Spleen (tissue), 7 donors: ENCODE data around the gene TMED7.

ENCODE experiments used
- POLR2A ChIP-seq, 3 donors: fragments of 450-650 bp; IDR thresholded peaks; one replicate each; pipeline ENCODE4 v1.5.1; 2017; ENCODE audit warnings: antibody characterized with exemption in 3 of 3, mild to moderate bottlenecking in 1 of 3
- POLR2AphosphoS5 ChIP-seq, 3 donors: sonication (generic); formaldehyde crosslinking; IDR thresholded peaks; one replicate each; pipeline ENCODE4 v1.5.1; 2017; ENCODE audit warnings: antibody characterized with exemption in 3 of 3
- TF ChIP-seq, protein P1 (sequence below), 11 experiments: fragments of 200-600 bp in 7 of 11; fragments of 450-650 bp in 4 of 11; sonication (generic) in 4 of 11; IDR thresholded peaks in 8 of 11; conservative IDR thresholded peaks in 3 of 11; 1 replicate in 7 of 11; 2 replicates in 4 of 11; pipeline versions ENCODE4 v1.4.0 to v1.8.0; 2016 to 2021; ENCODE audit warnings: antibody characterized with exemption in 11 of 11, inconsistent platforms in 4 of 11, mild to moderate bottlenecking in 1 of 11
- donor health status: DM: no; HTN: no; CAD: no; lungs with moderate emphysema.
- donor health status: DM: no; HTN: no; CAD: no.
- donor health status: DM: no; HTN: no; CAD: no.

DNA sequence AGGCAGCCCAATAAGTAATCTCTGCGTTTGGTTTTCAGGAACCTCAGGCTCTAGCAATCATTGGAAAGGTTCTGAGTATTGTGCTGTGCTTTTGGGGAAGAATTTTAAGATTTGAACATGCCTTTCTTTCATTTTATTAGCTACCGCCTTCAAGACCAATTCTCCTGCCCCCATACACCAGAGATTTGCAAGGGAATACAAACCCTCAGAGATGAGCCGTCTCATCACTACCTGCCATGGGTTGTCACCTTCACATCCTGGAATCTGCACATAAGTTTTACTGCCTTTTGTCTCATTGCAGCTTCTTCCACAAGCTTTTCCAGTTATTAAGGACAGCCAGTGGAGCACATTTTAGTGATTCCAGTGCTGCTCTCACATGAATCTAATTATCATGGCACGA lies 11.7 kb upstream of the TMED7 start:
- TF ChIP-seq, protein P1, sequence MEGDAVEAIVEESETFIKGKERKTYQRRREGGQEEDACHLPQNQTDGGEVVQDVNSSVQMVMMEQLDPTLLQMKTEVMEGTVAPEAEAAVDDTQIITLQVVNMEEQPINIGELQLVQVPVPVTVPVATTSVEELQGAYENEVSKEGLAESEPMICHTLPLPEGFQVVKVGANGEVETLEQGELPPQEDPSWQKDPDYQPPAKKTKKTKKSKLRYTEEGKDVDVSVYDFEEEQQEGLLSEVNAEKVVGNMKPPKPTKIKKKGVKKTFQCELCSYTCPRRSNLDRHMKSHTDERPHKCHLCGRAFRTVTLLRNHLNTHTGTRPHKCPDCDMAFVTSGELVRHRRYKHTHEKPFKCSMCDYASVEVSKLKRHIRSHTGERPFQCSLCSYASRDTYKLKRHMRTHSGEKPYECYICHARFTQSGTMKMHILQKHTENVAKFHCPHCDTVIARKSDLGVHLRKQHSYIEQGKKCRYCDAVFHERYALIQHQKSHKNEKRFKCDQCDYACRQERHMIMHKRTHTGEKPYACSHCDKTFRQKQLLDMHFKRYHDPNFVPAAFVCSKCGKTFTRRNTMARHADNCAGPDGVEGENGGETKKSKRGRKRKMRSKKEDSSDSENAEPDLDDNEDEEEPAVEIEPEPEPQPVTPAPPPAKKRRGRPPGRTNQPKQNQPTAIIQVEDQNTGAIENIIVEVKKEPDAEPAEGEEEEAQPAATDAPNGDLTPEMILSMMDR (IDR thresholded peaks at IDR 0.05 in 8 of 11, conservative IDR thresholded peaks at IDR 0.05 in 3 of 11) = no peak
- no peak for TF ChIP-seq POLR2AphosphoS5 (IDR thresholded peaks at IDR 0.05)
- TF ChIP-seq POLR2A (IDR thresholded peaks at IDR 0.05) = no peak
